GM12874 (cell line): Measurements from ENCODE around the gene PEX7.
A peak's percentile ranks its signal among the peaks of the same experiment; 100 is the strongest.

ENCODE experiments used
- CTCF ChIP-seq: IDR thresholded peaks from 2 replicates; pipeline ENCODE4 v1.5.1; 2011; ENCODE audit warnings: low read depth, mild to moderate bottlenecking, control low read depth, low read length, moderate library complexity; ENCODE audit not compliant: insufficient read depth

Gene PEX7

DNA sequence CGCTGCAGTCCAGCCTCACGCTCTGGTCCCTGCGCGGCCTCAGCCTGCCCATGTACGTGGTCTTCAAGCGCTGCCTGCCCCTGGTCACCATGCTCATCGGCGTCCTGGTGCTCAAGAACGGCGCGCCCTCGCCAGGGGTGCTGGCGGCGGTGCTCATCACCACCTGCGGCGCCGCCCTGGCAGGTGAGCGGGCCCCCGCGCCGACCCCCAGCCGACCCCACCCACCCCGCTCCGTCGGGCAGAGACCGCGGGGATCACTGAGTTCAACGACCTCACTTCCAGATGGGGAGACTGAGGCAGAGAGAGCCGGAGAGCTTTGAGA, 100.3 kb downstream of the PEX7 start:
- no peak for TF ChIP-seq CTCF

DNA sequence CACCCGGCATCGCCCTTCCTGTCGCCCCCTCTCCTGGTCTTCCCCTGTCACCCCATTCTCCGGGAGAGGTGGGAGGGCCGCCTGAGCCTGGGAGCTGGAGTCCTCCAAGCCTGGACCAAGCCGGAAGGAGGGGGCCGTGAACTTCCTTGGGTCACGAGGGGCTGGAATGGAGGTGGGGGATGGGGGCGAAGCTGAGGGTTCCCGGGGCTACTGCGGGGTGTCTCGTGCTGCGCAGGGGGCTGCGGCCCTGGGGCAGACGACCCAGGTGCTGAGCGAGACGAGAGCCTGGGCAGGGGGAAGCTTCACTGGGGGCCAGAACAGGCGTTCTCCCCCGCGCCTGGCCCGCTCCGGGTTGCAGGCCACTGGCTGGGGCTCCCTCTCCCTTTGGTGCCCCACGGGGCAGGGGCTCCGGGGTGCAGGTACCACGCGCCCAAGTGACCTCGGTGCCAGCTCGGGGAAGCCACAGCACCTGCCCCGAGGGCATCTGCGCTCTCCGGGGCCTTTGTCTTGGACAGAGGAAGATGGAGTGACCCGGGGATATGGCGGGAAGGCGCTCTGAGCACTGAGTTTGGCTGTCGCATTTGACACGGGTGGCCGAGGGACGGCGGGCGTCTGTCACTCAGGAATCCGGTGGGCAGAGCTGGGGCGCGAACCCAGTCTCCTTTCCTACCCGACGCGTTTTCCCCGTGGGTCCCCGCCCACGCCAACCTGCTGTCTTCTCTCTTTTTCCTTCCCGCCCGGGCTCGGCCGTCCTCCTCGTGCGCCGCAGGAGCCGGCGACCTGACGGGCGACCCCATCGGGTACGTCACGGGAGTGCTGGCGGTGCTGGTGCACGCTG, 100.9 kb downstream of the PEX7 start:
- TF ChIP-seq CTCF: no peak

- TF ChIP-seq CTCF: no peak
Observed at GRCh38 chr6:136923954-136924673, 101.7 kb downstream of the PEX7 start.

DNA sequence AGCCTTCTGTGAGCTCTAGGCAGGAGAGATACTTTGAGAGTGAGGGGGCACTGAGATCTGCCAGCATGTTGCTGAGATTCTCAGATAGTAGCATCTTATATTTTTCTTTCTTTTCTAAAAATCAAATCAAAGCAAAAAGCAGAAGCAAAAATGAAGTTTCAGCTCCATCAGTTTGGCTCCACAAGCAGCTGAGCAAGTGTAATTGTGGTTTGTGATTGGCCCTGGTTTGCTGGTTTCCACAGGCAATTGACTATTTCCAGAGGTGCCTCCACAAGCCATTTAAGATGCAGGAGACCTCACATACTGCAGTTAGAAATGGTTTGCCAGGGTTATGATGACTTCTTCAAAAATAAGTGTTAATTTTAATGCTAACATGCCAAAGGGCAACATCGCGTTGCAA, 104.0 kb downstream of the PEX7 start:
- no peak for TF ChIP-seq CTCF

GRCh38 chr6:136927292-136927691, 104.9 kb downstream of the PEX7 start:
- peak; percentile 37; the same call in 1 of the 2 replicates for TF ChIP-seq CTCF

DNA sequence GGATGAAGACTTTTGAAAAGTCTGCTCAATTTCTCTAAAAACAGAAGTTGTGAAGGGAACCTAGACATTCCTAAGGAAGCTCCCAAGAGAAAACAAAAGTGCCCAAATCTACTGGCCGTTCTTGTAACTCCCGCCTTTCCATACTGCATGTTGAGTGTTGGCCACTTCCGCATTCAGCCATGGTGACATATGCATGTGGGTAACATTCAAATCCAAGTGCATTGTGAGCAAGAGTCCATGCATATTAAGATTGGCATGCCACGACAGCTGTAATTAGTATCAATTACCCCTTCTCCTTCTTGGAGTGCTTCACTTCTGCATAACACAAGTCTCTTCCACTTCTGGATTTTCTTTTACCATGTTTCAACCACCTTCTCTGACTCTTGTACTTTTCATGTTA, 108.1 kb downstream of the PEX7 start:
- TF ChIP-seq CTCF: no peak

DNA sequence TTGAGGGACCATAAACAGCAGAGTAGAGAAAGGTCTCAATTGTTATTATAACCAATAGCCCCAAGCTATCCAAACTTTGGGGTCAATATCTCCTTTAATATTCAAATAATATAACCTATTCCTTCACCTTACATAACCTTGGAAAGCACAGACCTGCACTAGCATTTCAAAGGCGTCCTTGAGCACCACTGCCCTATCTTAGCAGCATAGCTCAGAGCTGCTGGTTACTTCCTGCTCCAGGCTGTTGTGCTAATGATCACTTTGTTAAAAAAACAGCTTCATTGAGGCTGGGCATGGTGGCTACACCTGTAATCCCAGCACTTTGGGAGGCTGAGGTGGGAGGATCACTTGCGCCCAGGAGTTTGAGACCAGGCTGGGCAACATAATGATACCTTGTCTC, 110.2 kb downstream of the PEX7 start:
- no peak for TF ChIP-seq CTCF
